Raji (cell line): ENCODE data around the gene PRCC.

ENCODE experiments used
- POLR2A ChIP-seq: IDR thresholded peaks from 2 replicates; pipeline ENCODE4 v1.6.1; 2011; ENCODE audit warnings: low read depth, low read length, control low read depth; ENCODE audit not compliant: insufficient read depth

Gene PRCC

DNA sequence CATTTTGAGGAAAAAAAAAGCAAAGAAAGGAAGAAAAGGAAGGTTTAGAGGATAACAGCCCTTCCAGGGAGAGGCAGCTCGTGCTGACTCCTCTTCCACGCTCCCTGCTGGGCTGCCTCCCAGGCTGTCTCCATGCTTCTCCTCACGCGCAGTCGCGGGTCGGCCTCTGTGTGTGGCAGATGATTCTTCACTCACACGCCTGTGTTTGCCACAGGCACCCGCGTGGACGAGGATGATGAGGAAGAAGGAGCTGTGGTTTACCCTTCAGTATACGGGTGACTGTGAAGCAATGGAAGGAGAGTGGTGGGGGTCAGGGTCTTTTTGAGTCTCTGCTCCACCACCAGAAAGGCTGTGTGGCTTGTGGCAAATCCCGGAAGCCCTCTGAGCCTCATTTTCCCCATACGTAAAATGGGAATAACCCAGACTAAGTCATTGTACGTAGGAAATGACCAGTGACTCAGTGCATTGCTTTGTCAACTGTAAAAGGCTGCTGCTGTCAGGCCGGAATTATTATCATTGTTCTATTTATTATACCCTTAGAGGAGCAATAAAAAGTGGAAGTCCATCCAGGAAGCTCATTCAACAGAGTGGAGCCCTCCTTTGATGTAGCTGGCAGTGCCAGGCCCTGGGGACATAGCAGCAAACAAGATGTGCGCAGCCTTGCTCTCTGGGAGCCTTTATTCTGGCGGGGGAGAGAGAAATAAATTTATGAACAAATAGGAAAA, 61.2 kb downstream of the PRCC start:
- TF ChIP-seq POLR2A, result no peak

GRCh38 chr1:156832434-156832833, 65.1 kb downstream of the PRCC start:
- no peak for TF ChIP-seq POLR2A

DNA sequence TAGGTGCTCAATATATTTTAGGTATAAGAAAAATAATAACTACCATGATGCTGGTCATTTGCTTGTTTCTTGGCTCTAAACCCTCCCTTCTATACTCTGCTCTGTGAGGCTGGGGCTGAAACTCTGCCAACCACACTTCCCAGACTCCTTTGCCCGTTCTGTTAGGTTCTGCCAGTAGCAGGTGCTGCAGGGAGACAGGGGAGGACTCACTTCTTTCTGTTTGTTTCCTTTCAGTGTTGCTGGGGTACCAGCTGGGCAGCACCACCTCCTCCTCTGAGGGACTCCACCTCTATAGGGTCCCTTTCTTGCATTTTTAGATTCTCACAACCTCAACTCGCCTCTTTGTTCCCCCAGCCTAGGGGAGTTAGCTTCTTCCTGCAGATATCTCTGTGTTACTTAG, 66.3 kb downstream of the PRCC start:
- no peak for TF ChIP-seq POLR2A

DNA sequence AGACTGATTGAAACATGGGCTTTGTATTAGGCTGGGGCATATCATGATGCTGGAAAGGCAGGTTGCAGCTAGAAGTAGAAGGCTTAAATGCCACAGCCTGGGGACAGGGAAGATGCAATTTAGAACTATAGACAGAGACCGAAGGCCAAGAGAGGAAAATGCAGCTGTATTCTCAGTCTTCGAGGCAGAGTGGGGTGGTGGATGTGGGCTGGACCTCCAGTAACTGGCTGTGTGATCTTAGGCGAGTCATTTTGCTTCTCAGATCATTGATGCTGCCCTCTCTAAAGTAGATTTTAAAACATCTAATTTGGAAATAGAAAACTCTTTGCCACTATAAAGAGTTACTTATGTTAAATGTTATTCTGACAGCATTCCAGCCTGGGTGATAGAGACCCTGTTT, 67.0 kb downstream of the PRCC start:
- TF ChIP-seq POLR2A, result no peak

DNA sequence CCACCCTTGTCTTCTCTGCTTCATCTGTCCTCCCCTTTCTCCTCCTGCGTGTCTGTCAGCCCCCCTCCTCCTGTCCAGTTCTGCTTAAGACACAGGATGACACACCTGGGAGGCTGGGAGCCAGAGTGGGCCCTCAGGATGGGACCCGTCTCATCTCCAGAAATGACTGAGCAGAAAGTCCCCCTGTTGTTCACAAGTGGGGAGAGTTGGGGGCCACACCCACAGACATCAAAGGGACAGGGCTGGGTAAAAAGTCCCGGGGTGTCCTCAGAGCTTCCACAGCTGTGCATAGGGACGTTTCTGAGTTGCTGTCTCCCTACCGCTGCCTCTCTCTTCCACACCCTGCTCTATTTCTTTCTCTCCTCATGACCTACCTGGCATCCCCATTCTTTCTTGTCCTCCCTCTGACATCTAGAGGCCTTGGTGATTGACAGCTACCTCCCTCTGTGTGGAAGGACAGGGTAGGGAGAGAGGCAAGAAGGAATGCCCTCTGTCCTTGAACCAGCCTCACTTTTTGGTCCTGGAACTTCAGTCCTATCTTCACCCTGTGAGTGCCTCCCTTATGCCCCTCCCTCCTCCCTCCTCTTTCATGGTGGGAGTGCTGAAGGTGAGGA, 68.8 kb downstream of the PRCC start:
- no peak for TF ChIP-seq POLR2A

- TF ChIP-seq POLR2A, result no peak
Observed at GRCh38 chr1:156836892-156837291, 69.6 kb downstream of the PRCC start.

DNA sequence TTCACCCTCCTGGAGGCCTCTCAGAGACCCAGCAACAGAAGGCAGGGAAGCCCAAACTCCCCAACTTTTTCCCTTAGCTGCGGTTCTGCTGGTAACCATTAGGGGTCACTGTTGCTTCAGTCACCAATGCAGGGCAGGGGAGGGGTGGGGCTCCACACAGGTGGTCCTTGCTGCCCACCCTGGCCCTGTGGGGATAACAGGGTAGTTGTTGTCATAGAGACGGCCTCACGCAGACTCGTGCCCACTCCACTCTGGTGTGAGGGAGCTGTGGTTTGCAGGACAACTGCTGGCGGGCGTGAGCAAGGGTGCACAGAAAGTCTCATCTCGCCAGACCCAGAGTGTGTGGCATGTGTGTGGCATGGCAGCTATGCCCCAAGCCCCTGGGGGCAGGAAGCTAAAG, 71.6 kb downstream of the PRCC start:
- TF ChIP-seq POLR2A, result no peak

DNA sequence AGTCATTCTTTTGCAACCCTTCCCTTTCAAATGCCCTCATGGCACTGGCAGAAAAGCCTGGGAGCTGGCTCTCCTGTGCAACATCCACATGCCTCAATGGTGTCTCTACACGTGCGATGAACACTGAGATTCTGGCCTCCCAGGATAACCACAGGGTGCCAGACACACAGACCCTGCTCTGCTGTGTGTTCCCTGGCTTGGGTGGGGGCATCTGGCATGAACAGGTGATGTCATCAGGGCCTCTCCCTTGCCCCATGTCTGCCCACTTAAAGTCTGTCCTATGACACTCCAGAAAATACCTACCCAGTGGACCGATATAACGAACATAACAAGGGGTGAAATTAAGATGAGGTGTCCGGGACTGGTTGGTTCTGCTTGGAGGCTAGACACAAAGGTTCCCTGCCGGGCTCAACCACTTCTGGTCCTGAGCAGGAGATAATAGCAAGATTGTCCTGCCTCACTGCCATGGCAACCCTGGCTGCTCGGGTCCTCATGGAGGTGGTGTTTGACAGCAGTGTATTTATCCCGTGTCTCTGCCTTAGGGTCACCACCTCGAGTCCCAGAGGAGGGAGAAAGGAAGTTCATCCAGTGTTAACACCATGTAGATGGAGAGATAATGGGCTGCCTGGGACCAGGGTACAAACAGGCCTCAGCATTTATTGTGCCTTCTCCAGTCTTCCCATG, 72.2 kb downstream of the PRCC start:
- no peak for TF ChIP-seq POLR2A

- TF ChIP-seq POLR2A, result no peak
Observed at GRCh38 chr1:156840186-156840897, 73.0 kb downstream of the PRCC start.

GRCh38 chr1:156840898-156841279, 73.6 kb downstream of the PRCC start:
- no peak for TF ChIP-seq POLR2A

GRCh38 chr1:156841295-156841855, 74.0 kb downstream of the PRCC start:
- TF ChIP-seq POLR2A, result no peak

GRCh38 chr1:156842618-156843300, 75.4 kb downstream of the PRCC start:
- no peak for TF ChIP-seq POLR2A

DNA sequence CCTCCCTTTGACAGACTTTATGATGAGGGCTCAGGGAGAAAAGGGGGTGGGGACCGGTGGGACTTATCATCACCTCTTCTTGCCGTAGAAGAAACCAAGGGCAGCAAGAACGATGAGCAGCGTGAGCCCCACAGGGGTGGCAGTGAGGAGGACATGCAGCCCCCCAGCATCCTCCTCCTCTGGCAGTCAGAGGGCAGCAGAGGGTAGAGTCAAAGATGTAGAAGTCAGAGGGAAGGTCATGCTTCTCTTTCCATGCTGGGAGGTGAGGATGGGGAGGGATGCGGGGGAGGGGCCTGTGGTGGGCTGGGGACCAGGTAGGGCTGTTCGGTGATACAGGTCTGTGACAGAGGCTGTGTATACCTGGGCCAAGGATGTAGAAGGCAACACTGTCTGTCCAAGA, 76.8 kb downstream of the PRCC start:
- TF ChIP-seq POLR2A, result no peak

DNA sequence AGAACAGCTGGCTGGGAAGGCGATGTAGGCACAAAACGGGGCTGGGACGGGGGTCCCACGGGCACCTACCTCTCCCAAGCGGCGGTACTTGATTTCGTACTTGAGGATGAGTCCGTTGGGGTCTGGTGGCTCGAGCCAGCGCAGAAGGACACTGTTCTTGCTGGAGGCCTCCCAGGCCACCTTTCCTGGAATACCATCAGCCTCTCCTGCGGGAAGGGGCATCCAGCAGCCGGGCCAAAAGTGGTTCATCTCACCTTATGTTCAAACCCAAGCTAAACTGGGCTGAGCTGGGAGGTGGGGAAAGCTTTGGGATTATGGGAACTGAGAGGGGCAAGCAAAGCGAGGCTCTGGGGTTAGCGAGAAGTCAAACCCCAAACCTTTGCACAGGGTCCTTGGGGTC, 77.3 kb downstream of the PRCC start:
- TF ChIP-seq POLR2A, result no peak
